ENCODE measurements around the gene CORO2B.

The CORO2B gene, protein sequence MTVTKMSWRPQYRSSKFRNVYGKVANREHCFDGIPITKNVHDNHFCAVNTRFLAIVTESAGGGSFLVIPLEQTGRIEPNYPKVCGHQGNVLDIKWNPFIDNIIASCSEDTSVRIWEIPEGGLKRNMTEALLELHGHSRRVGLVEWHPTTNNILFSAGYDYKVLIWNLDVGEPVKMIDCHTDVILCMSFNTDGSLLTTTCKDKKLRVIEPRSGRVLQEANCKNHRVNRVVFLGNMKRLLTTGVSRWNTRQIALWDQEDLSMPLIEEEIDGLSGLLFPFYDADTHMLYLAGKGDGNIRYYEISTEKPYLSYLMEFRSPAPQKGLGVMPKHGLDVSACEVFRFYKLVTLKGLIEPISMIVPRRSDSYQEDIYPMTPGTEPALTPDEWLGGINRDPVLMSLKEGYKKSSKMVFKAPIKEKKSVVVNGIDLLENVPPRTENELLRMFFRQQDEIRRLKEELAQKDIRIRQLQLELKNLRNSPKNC

DNA sequence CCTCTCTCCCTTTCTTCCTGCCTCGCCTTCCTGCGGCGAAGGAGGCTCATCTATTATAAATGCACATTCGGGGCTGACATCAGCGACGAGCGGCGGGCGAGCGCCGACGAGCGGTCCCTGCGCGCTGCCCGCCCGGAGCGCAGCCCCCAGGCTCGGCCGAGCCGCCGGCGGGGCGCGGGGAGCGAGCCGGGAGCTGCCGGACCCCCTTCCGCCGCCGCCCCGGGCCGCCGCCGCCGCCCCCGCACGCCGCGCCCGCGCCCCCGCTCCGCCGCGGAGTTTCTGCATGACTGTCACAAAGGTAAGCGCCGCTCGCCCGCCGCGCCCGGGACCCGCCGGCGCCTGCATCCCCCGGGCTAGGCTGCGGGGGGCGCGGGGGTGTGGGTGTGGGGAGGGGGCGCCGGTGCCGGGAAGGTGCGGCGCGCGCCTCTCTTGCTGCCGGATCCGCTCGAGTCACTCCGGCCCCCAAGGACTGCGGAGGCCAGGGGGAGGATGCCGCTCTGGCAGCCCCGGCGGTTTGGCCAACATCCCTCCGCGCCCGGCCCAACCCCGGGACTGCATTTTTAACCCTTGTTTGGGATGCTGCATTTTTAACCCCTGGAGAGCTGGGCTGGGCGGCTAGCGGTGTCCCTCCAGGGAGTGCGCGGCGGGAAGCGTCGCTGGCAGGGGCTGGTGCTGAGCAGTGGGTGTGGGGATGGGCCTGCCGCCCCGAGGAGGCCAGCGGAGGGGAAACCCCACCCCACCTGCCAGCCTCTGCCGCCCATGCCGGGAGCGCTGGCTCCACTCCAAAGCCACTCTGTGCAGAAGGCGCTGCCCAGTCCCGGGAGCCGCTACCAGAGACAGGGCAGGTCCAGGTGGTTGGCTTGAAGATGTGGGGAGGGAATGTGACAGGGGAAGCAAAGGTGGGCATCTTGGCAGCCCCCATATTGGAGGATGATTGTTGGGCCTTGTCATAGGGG, at the start of gene CORO2B:
Gene CORO2B (plus strand): TSS at position 14 of the 956 bp plus-strand sequence. CDS start 270 bp downstream, at position 284.
- peak; percentile 40 for DNase-seq

DNA sequence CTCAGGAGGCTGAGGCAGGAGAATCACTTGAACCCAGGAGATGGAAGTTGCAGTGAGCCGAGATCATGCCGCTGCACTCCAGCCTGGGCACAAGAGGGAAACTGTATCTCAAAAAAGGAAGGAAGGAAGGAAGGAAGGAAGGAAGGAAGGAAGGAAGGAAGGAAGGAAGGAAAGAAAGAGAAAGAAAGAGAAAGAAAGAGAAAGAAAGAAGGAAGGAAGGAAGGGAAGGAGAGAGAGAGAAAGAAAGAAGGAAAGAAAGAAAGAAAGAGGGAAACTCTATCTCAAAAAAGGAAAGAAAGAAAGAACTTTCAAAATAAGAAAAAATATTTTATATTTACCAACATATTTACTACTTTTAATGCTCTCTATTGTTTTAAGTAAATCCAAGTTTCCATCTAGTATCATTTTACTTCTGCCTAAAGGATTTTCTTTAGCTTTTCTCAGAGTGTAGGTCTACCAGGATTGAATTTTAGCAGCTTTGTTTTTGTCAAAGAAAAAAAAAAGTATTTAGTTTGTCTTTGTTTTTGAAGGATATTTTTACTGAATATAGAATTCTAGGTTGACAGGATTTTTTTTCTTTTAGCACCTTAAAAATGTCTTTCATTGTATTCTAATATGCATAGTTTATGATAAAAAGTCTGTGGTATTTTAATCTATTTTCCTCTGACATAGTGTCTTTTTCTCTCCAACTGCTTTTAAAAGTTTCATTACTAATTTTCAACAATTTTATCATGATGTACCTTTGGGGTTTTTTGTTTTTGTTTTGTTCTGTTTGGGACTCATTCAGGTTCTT, 47.2 kb upstream of the CORO2B start:
- no peak for DNase-seq

DNA sequence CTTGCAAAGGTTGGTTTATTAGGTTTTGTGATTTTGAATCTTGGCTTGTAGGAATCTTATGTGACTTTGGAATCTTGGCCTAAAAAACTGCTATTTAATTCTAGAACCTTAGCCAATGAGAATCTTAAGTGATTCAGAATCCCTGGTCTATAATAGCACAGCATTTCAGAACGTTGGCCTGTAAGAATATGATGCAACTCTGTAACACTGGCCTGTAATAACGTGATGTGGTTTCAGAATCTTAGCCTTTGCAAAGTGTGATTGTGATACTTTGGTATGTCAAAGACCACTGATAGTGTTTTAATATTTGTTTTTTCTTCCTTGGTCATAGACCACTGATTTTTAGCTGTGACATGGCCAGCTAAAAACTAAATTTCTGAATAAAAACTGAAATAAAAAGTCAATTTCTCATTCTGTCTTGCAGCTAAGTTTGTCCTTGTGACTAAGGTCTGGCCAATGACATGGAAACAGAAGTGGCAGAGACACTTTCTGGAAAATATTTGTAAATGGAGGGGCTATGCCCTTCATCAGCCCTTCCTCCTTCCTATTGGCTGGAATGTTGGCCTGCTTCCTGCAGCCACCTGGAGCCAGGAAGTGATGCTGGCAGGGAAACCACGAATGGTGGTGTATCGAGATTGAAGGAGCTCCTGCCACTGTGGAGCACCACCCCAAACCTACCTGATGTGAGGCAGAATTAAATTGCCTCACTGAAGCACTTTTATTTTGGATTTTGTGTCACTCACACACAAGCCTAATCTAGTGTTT, 42.3 kb upstream of the CORO2B start:
- no peak for DNase-seq

DNA sequence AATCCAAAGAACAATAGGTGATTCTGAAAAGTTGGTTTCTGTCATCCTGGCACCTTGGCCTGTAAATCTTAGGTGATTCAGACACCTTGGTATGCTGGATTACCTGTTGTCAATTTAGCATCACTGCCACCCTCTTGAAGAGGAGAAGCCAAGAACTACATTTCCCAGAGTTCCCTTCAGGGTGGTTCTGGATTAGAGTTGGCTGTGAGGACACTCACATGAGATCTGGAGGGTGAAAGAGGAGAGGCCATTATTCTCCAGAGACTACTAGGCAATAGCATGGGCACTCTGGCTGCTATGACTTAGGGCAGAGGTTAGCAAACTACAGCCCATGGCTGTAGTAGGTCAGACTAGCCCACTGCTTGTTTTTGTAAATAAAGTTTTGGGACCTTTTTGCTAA, 41.7 kb upstream of the CORO2B start:
- no peak for DNase-seq

DNA sequence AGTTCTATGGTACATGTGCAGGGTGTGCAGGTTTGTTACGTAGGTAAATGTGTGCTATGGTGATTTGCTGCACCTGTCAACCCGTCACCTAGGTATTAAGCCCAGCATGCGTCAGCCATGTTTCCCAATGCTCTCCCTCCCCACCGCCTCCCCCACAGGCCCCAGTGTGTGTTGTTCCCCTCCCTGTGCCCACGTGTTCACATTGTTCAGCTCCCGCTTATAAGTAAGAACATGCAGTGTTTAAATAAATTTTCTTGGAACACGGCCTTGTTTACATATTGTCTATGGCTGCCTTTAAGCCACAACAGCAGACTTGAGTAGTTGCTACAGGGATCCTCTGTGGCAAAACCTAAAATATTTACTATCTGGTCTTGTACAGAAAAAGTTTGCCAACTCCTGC, 41.3 kb upstream of the CORO2B start:
- no peak for DNase-seq

DNA sequence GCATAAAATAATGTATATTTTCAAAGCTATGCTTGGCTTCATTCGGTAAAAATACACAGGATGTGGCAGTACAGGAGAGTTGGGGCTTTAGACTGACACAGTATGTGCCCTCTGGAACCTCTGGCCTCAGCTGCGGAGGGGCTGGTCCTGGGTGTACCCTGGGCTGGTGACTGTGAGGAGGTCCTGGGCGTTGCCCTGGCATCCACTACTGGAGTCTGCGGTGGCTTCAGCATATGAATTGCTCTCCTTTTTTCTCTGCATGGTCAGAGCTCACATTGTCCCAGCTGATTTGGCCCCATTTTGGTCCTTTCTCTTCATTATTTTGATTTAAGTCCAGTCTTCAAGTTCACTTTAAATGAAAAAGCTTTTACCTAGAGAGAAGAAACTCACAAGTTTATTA, 40.5 kb upstream of the CORO2B start:
- no peak for DNase-seq

DNA sequence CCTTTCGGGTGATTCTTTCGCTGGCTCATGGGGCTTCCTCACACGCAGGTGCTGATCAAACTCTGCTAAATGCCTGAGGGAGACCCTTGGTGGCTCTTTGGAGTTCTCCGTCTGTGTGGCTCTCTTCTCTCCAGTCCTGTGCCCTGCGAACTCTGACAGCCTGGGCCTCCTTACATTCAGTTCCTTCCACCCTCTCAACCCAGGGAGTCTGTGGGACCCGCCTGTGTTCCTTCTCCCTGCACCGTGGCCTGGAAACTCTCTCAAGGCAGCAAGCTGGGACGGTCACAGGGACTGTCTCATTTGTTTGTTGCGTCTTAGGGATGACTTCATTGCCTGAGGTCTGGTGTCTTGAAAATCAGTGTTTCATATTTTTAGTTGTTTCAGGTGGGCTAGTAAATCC, 37.0 kb upstream of the CORO2B start:
- no peak for DNase-seq

DNA sequence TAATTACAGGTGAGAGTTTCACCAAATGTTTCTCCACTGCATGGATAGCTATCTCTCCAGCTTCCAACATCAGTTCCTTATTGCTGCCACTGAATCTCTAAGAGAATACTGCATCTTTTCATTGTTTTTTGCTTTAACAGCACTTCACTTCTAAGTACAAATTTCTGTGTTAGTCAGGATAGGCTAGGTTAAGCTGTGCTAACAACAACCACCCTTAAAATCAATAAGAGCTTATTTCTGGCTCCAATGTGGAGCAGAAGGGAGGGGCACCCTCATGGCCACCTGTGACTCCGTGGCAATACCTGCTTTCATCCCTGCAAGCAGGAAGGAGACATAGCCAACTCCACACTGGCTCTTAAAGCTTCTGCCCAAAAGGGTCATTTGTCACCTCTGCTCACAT, 36.4 kb upstream of the CORO2B start:
- no peak for DNase-seq

DNA sequence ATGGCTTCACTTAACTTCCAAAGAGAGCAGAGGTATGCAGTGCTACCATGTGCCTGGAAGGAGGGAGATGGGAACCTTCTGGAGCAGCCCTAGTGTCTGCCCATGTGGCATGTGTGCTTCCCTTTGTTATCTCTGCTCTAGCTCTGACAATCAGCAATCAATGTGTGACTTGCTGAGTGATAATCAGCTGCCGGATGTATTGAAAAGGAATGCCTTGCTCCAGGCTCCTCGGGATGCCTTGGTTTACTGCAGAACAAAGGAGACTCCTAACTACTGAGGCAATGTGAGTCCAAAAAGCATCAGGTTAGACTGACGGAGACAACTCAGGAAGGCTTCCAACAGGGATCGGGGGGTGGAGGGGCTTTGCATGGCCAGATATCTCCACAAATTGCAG, 36.0 kb upstream of the CORO2B start:
- DNase-seq = no peak

DNA sequence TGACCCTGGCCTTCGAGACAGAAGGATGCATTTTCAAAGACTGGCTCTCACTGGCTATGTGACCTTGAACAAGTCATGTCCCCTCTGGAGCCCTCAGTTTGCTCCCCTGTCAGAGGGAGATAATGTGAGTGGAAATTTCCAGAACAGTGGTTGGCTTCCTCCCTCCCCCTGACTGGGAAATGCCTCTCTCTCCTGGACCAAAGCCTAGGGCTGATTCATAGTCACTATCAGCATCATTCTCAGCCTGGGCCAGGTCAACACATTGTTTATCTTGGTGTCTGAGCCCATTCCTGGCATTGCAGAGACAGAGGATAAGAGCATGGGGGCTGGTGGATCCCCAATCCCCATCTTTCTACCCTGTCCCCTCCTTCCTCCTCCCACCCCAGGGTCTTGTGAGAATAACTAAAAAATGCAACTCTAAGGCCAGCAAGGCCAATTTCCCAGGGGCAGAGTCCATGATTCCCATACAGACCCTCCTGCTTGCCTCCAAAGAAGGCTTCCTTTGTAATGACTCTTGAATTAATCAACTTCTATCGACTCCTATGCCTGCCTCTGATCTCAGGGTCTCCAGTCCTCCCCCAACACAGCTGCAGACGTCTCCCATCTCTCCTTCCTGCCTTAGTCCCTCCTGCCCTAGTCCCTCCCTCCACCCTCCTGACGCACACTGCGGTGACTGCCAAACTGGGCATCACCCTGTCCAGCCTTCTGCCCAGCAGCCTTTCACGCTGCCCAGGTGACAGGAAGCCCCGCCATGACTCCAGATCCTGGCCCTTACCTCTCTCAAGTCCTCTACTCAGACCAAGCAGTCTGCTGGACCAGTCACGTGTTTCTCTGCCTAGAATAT, 35.4 kb upstream of the CORO2B start:
- no peak for DNase-seq

DNA sequence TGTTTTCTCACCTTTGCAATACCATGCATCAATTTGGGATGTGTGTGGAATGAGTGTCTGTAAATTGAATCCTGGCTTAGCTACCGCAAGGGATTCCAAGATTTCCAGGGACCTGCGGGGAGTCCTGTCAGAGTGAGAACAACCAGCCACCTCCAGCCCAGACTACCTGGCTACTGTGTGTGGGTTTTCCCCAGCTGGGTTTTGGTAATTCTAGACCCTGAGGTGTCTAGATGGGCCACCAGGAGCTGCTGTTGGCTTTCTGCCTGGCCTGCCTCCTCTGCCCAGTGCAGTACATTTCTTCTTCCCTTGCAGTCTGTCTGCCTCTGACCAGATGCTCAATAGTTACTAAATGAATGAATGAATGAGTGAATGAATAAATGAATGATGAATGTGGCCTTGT, 32.5 kb upstream of the CORO2B start:
- no peak for DNase-seq

DNA sequence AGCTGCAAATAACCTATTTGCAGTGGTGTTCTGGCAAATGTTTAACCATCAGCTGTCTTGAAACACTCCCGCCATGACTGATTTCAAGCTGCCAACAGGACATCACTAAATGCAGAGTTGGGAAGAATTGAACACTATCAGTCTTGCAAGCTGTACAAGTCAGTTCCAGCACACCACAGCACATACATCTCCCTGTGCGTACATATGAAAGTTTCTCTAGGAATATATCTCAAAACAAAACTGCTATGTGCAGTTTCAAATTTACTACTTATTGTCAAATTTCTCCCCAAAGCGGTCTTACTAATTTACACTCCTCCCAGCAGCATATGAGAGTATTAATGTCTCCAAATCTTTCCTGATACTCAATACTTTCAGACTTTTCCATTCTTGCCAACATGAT, 30.4 kb upstream of the CORO2B start:
- DNase-seq = no peak

DNA sequence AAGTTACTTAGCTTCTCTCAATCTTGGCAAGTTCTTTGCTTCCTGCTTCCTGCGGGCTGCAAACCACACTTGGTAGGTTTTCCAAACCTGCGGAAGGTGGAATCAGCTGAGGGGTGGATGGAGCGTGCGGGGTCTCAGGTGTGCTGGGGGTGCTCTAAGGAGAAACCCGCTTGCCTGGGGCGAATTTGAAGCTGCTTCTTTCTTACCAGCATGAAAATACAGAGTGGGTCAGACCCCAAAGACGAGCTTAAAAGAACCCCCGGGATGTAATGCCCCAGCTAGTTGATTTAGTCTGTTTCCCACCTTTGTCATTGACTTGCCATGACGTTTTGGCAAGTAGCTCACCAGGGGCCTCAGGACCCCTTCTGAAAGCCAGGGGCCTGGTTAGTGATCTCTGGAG, 28.8 kb upstream of the CORO2B start:
- no peak for DNase-seq

DNA sequence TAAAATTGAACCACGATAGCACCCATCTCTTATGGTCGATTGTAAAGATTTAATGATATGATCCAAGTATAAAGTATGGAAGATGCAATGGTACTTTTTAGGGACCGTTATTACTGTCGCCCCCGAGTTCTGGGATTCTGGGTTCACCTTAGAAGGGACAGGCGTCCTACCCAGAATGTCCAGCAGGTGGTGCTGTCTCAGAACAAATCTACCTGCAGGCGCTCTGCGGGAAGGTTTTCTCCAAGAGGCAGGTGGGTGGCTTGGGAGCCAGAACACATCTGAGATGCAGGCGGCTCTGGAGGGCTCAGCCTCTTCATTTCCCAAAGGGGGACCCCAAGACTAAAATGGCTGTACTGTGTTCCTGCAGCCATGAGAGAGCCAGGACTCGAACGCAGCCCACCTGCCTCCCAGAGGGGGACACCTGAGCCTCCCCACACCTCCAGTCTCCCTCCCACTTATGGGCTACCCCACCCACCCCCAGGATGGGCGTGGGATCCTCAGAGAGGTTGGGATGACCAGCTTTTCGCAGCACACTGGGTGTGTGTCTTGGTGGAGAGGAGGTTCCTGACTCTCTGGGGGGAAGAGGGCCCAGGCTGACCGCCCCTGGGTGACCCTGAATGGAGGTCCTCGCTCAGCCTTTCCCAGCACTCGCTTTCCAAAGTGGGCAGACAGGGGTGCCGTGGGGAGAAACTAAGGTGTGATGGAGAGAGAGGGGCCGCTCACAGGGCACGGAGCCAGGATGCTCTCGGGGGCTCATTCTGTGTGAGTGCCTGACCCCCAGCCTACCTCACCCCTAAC, 28.1 kb upstream of the CORO2B start:
- DNase-seq = peak; percentile 78

DNA sequence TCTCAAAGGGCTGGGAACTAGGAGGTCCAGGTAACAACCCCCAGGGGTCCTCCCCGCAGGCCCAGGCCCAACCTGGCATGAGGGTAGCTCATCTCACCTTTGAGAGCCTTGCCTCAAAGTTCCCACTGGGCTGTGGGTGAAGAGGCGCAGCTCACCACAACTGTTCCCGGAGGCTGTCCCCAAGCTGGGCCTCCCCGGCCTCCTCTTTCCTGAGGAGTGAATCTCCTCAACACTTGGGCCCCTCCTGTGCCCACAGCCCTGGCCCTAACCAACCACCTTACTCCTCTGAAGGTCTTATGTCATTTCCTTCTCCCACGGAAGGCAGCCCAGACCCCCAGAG, 27.5 kb upstream of the CORO2B start:
- no peak for DNase-seq

DNA sequence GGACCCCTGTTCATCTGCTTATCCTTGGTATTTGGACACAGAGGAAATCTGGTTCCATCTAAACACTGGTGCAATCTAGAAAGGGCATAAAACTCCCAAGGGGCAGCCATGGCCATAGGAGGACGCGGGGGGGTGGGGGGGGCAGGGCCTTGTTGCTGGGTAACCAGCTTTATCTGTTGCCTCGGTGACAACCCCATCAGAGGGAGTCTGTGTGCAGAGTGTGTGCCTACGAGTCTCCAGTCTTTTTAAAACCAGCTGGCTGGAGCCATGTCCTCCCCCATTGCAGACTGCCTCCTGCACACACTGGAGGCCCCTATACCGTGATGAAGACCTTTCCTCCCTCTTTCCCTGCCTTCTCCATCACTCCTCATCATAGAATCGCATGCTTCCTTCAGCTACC, 26.4 kb upstream of the CORO2B start:
- no peak for DNase-seq

DNA sequence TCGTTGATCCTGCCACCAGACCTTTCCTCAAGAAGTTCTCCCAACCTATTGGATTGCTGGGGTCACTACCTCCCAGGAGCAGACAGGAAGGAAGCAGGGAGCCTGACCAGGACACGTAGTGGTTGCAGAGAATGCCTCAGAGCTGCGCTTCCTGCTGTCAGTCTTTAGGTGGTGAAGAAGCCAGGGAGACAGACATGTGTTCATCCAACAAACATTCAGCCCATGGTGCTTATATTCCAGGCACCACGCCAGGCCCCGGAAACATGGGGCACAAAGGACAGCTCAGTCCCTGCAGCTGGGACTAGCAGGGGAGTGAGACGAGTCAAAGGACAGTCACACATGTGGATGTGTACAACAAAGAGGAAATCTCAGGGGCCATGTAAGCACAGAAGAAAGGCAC, 26.0 kb upstream of the CORO2B start:
- no peak for DNase-seq

DNA sequence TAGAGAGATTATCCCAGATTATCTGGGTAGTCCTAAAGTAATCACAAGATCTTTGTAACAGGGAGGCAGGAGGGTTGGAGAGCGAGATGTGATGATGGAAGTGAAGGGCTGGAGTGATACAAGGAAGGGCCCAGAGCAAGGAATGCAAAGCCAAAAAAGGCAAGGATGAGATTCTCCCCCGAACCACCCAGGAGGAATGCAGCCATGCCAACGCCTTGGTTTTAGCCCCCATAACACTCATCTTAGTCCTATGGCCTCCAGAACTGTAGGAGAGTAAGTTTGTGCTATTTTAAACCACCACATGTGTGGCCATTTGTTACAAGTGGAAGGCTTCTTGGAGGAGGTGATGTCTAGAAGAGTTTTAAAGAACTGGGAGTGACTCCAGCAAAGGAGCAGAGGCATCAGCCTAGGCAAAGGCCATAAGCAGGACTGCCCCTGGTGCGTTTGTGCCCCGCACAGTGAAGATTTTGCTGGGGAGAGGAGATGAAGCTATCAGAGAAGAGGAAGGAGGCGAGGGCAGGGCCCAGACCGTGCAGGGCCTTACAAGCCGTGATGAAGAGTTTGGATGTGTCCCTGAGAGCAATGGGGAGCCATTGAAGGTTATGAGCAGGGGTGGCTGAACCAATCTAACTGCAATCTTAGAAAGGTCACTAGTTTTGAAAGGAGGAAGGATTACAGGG, 25.3 kb upstream of the CORO2B start:
- DNase-seq = no peak

DNA sequence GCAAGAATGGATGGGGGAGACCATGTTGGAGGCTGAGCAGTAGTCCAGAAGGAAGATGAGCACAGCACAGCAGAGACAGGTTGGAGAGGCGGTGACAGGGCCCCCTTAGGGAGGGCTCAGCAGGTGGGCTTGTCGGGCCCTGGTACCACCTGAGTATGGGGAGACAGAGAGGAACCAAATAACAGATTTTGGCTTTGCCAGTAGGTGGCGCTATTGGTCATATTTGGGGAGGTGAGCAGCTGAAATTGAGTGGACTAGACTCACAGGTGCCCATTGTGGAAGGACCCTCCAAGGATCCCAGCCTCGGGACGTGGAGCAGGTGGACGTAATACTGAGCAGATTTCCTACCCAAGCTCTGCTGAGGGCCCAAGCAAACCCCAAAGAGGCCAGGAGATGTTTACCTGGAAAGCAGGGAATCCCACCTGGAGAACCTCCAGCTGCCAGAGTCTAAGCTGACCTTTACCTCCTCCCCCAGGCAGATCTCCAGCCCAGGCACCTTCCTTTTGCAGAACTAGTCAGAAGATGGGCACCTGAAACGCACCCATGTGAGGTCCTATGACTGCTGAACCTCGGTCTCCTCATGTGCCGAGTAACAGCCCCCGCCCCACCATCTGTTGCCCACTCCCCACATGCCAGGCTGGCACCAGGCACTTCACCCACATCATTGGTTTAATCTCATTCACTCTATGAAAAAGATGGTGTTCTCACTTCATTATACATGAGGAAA, 24.6 kb upstream of the CORO2B start:
- peak; percentile 83 for DNase-seq

Measured in hematopoietic multipotent progenitor cell treated with erythropoietin and hydrocortisone succinate and interleukin-3 and kit ligand, for 4 days (in vitro differentiated cells).